ENCODE data around the gene HPCAL1. TPM values are rescaled to one million over a fixed set of nuclear protein-coding genes. Genes with fewer than 3 reads are reported as not detected.

Gene HPCAL1
- total and polyA plus RNA-seq, 2 donors (not counting 3 experiments of a cell fraction or from before 2014, with no cell fraction given) = 56.5 to 77.4 TPM

- Histone ChIP-seq H2AFZ (ENCODE audit: low read depth, low read length) (no peak overlapping the region), H3K4me1 (ENCODE audit: control insufficient read depth, extremely low read depth, insufficient read depth, low read length) (peaks cover 14% of the 10 kb centered on the region), H3K36me3 (ENCODE audit: control insufficient read depth in 2 of 2, extremely low read depth in 1 of 2, insufficient read depth in 2 of 2, low read length in 2 of 2) (no peaks in the 10 kb centered on the region), H3K9ac (replicated peaks; ENCODE audit: extremely low read depth, insufficient read depth, low read length) (no peak overlapping the region), H3K4me2 (ENCODE audit: insufficient read depth, low read length) (no peak overlapping the region), H4K20me1 (replicated peaks; ENCODE audit: control insufficient read depth, extremely low read depth, insufficient read depth, low read length) (no peaks in the 10 kb centered on the region), H3K79me2 (ENCODE audit: control insufficient read depth, insufficient read depth, low read length) (no peaks in the 10 kb centered on the region), H3K9me3 (replicated peaks; ENCODE audit: control insufficient read depth, insufficient read depth, low read length) (no peaks in the 10 kb centered on the region), H3K4me3 (replicated peaks in 1 of 3; ENCODE audit: insufficient read depth in 1 of 3, low read depth in 1 of 3, low read length in 3 of 3) (no peak overlapping the region), H3K9me1 (replicated peaks; ENCODE audit: control insufficient read depth, extremely low read depth, insufficient read depth, low read length) (no peaks in the 10 kb centered on the region), H3K27ac (ENCODE audit: insufficient read depth, low read depth, low read length) (no peak overlapping the region), H3K27me3 (ENCODE audit: control insufficient read depth in 2 of 2, insufficient read depth in 2 of 2, low read length in 2 of 2) (no peaks in the 10 kb centered on the region)
- FAIRE-seq (no peak), DNase-seq (ENCODE audit: low read depth, low spot score) (no peak)
- intact Hi-C loops (cut with micrococcal nuclease) (no loop called here), dilution Hi-C loops (cut with MboI; ENCODE audit: extremely low pct_ligation_motif_present, low sequenced_read_pairs) (no loop called here)
- BruUV-seq (replicated peaks) = no TSS peak
- TF ChIP-seq POLR2A (IDR thresholded peaks at IDR 0.05; ENCODE audit: low read depth, low read length) = no peak
- TF ChIP-seq MYC (IDR thresholded peaks at IDR 0.05; ENCODE audit: low read depth, low read length) = no peak
- TF ChIP-seq EZH2 (IDR thresholded peaks at IDR 0.05; ENCODE audit: borderline replicate concordance, low read depth, low read length, severe bottlenecking) = no peak
- TF ChIP-seq POLR2AphosphoS5 (IDR thresholded peaks at IDR 0.05; ENCODE audit: insufficient read depth, low read depth, low read length) = no peak
- TF ChIP-seq JUN (IDR thresholded peaks at IDR 0.05; ENCODE audit: borderline replicate concordance, insufficient read depth, insufficient read length, low read depth) = no peak
- no peak for TF ChIP-seq GATA2 (IDR thresholded peaks at IDR 0.05; ENCODE audit: insufficient read depth, insufficient read length, low read depth, low read length)
- TF ChIP-seq CTCF (IDR thresholded peaks at IDR 0.05; ENCODE audit: extremely low read depth in 1 of 2, insufficient read depth in 1 of 2, low read depth in 1 of 2, low read length in 2 of 2) = no peak
- no peak for TF ChIP-seq MAX (IDR thresholded peaks at IDR 0.05; ENCODE audit: insufficient read depth, insufficient read length)
- no peak for TF ChIP-seq FOS (IDR thresholded peaks at IDR 0.05; ENCODE audit: borderline replicate concordance, insufficient read depth, low read length)
- ChIA-PET POLR2A (no interaction called here), CTCF (interaction anchor here (1.6 kb wide), 1 partner anchor 10 kb away, joined by 10 read pairs; no protein-coding TSS in a partner anchor)
These were observed 6.6 kb upstream of the HPCAL1 start for GRCh38 chr2:10296142-10296541.

Data from endothelial cell of umbilical vein (primary cell).